Activated CD4-positive, alpha-beta T cell treated with anti-CD3 and anti-CD28 coated beads, Interleukin-2, amount 50 U/mL, for 4 hours (primary cell): Measurements from ENCODE around the gene MIOX.

Source experiments
- DNase-seq, 2 experiments: peaks; one replicate each; pipeline ENCODE4 v3.0.0-alpha.2; 2020

The MIOX gene

GRCh38 chr22:50486561-50487289 lies at the start of gene MIOX:
TSS of gene MIOX (plus strand) at chr22:50486859. CDS start at chr22:50486898, 39 bp downstream.
- no peak for DNase-seq

GRCh38 chr22:50437511-50438304 lies 49.0 kb upstream of the MIOX start:
- no peak for DNase-seq

- DNase-seq = no peak
Observed at GRCh38 chr22:50438305-50439275, 48.1 kb upstream of the MIOX start.

GRCh38 chr22:50439314-50439870 lies 47.3 kb upstream of the MIOX start:
- DNase-seq = no peak

DNA sequence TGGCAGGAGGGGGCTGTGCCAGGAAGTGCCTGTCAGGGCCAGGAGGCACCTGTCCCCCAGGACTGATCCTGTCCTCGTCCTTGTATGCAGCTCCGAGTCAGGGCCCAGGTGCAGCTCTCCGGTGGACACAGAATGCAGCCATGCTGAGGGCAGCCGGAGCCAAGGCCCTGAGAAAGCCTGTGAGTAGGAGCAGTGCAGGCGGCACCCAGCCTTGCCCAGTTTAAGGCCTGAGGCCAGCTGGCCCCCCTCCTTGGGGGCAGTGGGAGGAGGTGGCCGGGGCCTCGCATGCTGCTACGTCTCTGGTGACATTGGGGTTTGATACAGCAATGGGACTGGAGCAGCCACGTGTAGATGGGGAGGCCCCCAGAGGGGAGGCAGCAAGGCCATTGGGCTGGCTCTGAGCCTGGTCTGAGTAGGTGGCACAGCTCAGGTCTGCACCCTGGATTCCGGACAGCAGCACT lies 46.8 kb upstream of the MIOX start:
- no peak for DNase-seq

- DNase-seq = no peak
Observed at GRCh38 chr22:50440544-50441249, 46.0 kb upstream of the MIOX start.

DNA sequence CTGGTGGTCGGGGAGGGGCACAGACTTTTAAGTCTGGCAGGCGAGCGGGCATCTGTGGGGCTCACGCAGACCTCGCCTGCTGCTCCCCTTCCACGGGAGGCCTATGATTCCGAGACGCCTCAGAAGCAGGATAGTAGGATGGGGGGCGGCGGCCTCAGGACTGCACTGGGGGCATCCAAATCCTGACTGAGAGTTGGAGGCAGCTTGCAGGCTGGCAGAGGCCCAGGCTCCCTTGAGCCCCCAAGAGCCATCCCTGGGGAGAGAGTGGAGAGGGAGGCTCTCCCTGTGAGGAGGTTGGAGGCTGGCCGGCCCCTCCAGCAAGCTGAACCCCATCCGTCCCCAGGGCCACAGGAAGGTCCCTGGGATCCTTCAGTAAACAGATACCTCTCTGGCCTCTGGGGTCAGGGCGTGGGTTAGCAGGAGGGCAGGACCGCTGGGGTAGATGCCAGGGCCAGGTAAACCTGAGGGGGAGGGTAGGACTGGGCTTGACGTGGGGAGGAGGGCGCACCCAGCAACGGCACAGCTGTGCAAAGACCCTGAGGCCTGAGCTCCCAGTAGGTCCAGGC lies 45.1 kb upstream of the MIOX start:
- DNase-seq = no peak

GRCh38 chr22:50443197-50443596 lies 43.5 kb upstream of the MIOX start:
- DNase-seq = no peak

DNA sequence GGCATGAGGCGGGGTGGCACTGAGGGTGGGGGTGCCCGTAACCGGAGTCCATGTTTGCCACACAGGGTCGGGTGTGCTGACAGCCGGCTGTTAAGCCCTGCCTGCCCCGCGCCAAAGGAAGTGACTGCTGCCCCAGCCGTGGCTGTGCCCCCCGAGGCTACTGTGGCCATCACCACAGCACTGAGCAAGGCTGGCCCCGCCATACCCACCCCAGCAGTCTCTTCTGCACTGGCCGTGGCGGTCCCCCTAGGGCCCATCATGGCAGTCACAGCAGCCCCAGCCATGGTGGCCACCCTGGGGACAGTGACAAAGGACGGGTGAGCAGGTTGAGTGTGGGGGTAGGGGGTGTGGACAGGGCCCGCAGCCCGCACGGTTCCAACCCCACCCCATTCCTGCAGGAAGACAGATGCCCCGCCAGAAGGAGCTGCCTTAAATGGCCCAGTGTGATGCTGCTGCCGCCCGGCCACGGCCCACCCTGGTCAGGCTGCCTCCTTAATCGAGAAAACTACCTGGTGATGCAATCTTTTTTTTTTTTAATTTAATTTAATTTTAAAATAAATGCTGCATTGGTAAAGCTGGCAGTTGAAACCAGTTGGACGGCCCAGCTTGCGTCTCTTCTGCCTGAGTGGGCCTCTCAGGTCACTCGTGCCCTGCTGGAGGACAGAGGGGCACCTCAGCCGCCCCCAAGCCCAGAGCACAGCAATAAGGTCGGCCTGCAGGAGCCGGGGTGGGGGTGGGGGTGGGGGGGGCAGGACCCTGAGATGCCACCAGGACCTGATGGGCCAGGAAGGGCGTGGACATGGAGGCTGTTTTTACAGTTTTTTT lies 42.6 kb upstream of the MIOX start:
- no peak for DNase-seq

DNA sequence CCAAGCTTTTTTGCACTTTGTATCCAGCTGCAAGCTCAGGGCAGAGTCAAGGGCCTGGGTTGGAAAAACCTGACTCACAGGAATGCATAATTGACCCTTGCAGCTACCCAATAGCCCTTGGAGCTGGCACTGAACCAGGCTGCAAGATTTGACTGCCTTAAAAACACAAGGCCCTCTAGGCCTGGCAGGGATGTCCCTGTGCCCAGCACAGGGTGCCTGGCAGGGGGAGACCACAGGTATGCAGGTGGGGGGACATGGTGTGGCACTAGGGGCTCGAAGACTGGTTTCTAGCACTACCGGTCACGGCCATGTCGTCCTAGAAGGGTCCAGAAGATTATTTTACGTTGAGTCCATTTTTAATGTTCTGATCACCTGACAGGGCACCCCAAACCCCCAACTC lies 42.0 kb upstream of the MIOX start:
- DNase-seq = no peak

DNA sequence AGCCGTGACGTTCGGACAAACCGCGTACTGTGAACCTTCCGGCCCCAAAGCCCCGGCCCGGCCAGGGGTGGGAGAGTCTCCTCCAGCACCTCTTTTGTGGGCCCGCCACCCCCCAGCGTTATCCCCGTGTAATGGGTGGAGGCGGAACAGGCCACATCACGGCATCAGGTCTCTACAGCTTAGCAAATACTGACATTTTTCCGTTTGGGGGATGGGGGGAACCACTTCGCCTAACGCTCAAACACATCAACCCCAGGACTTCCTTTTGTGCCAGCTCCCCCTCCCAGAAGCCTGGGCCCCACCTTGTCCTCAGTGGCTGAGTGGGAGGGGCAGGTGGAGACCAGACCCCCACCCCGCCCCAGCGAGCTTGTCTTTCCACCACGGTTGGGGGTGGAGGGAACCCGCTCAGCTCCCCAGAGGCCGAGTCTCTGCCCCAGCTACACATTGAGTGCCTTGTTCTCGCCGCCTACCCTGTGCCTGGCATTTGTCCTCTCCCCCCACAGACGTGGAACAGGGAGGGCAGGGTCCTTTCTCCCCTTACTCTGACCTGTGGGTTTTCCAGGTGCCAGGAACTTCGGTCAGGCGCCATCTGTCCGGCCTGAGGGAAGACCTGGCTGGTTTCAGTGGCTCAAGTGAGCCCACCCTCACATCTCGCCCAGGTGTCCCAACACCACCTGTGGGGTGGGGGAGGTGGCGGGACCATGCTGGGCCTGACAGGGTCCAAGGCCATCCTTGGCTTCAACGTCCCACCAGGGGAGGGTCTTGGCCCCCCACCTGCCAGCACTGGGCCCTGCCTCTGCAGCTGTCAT lies 41.4 kb upstream of the MIOX start:
- DNase-seq = no peak

DNA sequence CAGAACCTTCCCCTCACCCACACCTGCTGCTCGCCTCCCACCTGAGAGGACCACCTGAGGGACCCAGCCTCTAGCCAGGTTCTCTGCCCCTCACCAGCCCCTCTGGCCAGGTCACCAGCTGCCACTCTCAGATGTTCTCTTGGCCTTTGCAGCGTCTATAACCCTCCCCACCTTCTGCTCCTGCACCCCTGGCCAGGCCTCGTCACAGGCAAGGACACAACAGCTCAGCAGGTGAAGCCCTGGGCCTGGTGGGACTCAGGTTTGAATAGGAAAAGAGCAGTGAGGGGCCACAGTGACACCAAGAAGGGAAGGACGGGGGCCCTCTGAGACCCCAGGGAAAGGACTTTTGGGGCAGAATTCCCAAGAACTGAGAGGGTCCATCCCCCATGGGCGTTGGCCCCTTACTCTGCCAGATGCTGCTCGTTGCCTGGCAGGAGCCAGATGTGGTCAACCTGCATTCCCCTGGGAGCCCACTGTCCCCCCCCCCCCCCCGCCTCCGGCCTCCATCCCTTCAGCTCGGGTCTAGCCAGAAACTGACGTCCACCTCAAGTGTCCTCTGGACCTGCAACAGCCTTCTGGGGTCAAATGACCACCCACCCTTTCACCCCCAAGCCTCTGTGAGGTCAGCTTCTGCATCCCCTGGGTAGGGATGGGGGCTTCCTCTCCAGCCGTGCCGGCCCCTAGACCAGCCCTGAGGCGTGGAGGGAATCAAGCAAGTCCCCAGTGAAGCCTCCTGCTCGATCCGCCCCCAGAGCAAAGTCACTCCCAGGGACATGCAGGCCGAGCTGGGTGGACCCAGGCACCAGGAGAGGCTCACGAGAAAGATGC lies 40.6 kb upstream of the MIOX start:
- DNase-seq = no peak

DNA sequence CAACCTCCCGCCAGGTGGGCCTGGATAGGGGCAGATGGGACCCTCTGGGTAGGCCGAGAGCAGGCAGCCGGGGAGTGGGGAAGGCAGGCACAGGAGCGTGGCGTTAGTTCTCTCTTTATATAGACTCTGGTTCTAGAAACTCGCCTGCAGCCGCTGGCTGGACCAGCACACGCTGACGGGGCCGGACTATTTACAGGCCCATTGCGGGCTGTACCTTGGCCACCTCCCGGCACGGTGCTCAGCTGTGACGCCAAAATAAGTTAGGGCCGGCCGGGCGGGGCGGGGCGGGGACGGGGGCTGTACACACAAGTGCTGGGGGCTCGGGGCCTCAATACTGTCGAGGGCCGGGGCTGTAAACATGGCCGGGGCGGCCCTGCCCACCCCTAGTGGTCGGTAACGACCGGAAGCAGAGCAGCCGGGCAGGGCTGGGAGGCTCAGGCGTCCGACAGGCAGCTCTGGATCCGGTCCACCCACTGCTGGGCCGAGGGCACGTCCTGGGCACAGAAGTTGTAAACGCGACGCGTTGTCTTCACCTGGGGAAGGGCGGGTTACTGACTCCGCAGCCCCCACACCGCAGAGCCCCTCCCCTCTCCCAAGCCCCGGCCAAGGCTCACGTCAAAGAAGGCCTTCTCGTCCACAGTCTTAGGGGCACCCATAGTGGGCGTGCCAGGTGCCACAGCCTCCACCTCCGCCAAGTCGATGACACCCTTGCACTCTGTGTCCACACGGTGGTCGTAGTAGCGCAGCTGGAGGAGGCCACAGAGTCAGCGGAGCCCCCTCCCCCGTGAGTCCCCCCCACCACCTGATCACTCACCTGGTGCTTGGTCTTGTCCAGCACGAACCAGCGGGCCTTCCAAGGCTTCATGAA lies 39.7 kb upstream of the MIOX start:
- no peak for DNase-seq

- DNase-seq = no peak
Observed at GRCh38 chr22:50447576-50448551, 38.8 kb upstream of the MIOX start.

DNA sequence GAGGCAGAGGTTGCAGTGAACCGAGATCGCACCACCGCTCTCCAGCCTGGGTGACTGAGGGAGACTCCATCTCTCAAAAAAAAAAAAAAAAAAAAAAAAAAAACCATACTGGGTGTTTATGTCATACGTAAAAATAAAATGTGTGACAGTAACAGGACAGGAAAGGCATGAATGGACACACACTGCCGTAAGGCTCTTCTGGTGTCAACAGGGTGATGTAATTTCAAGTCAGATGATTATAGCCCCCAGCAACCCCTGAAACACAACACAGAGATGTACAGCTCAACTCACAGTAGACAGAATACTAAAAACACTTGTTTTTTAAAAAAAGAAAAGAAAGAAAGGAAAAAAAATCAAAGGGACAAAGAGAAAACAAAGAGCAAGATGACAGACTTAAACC lies 34.0 kb upstream of the MIOX start:
- DNase-seq = no peak

- no peak for DNase-seq
Observed at GRCh38 chr22:50454556-50455075, 32.0 kb upstream of the MIOX start.
